HL-60 (cell line): Measurements from ENCODE around the gene SLC26A2.

ENCODE experiments used
- DNase-seq, 2 experiments: peaks; one replicate each; pipeline ENCODE4 v3.0.0-alpha.2; 2010 to 2020; ENCODE audit warnings: low read depth in 1 of 2, low spot score in 1 of 2
- H3K27ac ChIP-seq: fragments of 250-450 bp; sonication (Bioruptor Pico); replicated peaks from 2 replicates; pipeline ENCODE4 v1.5.1; 2020; ENCODE audit warnings: mild to moderate bottlenecking, moderate library complexity
- H3K27me3 ChIP-seq: fragments of 250-450 bp; sonication (Bioruptor Pico); 2 replicates; pipeline ENCODE4 v1.5.1; 2021; ENCODE audit warnings: mild to moderate bottlenecking, moderate library complexity; ENCODE audit not compliant: insufficient read depth, poor library complexity, severe bottlenecking
- H3K4me3 ChIP-seq: replicated peaks from 2 replicates; pipeline ENCODE4 v1.5.1; 2011; ENCODE audit warnings: mild to moderate bottlenecking, control low read depth, low read length; ENCODE audit not compliant: insufficient read depth
- GABPA ChIP-seq: IDR thresholded peaks from 2 replicates; pipeline ENCODE4 v1.6.1; 2012; ENCODE audit warnings: low read depth
- POLR2AphosphoS5 ChIP-seq: IDR thresholded peaks from 2 replicates; pipeline ENCODE4 v1.6.1; 2012; ENCODE audit warnings: low read depth
- SPI1 ChIP-seq: IDR thresholded peaks from 2 replicates; pipeline ENCODE4 v1.6.1; 2012; ENCODE audit warnings: low read depth, mild to moderate bottlenecking, borderline replicate concordance
- TF ChIP-seq, protein P1 (sequence below): IDR thresholded peaks from one replicate; pipeline ENCODE4 v1.5.1; 2011; ENCODE audit warnings: low read length, control low read depth, inconsistent platforms; ENCODE audit not compliant: insufficient read depth
- TF ChIP-seq, protein P2 (sequence below): IDR thresholded peaks from 2 replicates; pipeline ENCODE4 v1.6.1; 2012; ENCODE audit warnings: low read depth; ENCODE audit not compliant: insufficient replicate concordance

The SLC26A2 gene

DNA sequence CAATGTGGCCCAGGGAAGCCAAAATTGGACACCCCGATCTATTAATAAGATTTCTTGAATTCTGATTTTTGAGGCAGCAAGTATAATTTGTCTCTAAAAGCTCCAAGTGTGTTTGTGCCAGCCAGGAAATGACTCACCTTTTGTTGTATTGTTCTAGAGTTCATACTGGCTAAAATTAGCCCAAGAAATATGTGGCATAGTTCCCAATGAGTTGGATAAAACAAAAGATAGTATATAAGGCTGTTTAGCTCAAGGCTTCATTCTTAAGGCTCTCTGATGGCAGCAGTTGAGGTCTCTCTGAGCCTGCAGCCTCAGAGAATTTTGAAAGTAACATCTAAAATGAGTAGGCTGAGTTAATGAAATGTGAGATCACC, 61.6 kb downstream of the SLC26A2 start:
- Histone ChIP-seq H3K27ac (no peak overlapping the region), H3K27me3 (no peaks in the 10 kb centered on the region), H3K4me3 (no peak overlapping the region)
- TF ChIP-seq SPI1: no peak
- TF ChIP-seq, protein P1, sequence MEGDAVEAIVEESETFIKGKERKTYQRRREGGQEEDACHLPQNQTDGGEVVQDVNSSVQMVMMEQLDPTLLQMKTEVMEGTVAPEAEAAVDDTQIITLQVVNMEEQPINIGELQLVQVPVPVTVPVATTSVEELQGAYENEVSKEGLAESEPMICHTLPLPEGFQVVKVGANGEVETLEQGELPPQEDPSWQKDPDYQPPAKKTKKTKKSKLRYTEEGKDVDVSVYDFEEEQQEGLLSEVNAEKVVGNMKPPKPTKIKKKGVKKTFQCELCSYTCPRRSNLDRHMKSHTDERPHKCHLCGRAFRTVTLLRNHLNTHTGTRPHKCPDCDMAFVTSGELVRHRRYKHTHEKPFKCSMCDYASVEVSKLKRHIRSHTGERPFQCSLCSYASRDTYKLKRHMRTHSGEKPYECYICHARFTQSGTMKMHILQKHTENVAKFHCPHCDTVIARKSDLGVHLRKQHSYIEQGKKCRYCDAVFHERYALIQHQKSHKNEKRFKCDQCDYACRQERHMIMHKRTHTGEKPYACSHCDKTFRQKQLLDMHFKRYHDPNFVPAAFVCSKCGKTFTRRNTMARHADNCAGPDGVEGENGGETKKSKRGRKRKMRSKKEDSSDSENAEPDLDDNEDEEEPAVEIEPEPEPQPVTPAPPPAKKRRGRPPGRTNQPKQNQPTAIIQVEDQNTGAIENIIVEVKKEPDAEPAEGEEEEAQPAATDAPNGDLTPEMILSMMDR: no peak
- no peak for TF ChIP-seq POLR2AphosphoS5
- TF ChIP-seq, protein P2, sequence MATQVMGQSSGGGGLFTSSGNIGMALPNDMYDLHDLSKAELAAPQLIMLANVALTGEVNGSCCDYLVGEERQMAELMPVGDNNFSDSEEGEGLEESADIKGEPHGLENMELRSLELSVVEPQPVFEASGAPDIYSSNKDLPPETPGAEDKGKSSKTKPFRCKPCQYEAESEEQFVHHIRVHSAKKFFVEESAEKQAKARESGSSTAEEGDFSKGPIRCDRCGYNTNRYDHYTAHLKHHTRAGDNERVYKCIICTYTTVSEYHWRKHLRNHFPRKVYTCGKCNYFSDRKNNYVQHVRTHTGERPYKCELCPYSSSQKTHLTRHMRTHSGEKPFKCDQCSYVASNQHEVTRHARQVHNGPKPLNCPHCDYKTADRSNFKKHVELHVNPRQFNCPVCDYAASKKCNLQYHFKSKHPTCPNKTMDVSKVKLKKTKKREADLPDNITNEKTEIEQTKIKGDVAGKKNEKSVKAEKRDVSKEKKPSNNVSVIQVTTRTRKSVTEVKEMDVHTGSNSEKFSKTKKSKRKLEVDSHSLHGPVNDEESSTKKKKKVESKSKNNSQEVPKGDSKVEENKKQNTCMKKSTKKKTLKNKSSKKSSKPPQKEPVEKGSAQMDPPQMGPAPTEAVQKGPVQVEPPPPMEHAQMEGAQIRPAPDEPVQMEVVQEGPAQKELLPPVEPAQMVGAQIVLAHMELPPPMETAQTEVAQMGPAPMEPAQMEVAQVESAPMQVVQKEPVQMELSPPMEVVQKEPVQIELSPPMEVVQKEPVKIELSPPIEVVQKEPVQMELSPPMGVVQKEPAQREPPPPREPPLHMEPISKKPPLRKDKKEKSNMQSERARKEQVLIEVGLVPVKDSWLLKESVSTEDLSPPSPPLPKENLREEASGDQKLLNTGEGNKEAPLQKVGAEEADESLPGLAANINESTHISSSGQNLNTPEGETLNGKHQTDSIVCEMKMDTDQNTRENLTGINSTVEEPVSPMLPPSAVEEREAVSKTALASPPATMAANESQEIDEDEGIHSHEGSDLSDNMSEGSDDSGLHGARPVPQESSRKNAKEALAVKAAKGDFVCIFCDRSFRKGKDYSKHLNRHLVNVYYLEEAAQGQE: no peak
- no peak for TF ChIP-seq GABPA
- no peak for DNase-seq

DNA sequence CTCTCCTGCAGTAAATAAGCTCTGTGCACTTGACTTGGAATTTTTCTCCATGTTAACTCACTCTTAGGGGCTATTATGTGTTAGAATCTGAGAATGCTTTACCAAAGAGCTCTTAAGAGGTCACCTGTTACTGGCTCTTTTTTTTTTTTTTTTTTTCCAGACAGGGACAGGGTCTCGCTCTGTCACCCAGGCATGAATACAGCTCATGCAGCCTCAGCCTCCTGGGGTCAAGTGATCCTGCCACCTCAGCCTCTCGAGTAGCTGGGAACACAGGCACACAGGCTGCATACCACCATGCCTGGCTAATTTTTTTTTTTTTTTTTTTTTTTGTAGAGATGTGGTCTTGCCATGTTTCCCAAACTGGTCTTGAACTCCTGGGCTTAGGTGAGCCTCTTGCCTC, 62.1 kb downstream of the SLC26A2 start:
- no peak overlapping the region for H3K4me3 ChIP-seq
- no peak overlapping the region for H3K27ac ChIP-seq

DNA sequence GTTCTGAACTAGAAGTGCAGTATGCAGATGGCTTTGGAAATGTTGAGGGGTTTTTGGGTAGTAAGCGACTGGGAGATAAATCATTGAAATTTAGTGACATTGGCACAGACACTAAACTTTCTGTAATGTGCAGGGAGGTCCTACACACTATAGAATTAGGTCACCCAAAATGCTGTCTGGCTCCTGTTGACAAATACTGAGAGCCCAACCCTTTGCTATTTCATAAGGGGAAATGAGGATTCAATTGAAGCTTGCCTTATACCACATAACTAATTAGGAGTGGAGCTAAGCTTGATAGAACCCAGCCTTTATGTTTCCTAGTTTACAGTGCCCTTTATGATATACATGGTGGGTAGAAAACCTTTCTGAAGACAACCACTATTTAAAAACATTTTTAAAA, 62.6 kb downstream of the SLC26A2 start:
- no peak overlapping the region for H3K27ac ChIP-seq
- TF ChIP-seq, protein P1: no peak
- TF ChIP-seq POLR2AphosphoS5: no peak
- no peak for TF ChIP-seq GABPA
- no peak for TF ChIP-seq SPI1
- TF ChIP-seq, protein P2: no peak
- H3K4me3 ChIP-seq: no peak overlapping the region
- H3K27me3 ChIP-seq: no peaks in the 10 kb centered on the region
- no peak for DNase-seq

More for the DNA sequence above, 62.1 kb downstream of the SLC26A2 start:
- no peak for DNase-seq
- TF ChIP-seq, protein P2: no peak
- TF ChIP-seq GABPA (no peak), POLR2AphosphoS5 (no peak), SPI1 (no peak)
- TF ChIP-seq, protein P1: no peak
- H3K27me3 ChIP-seq: no peaks in the 10 kb centered on the region
